SU-DHL-6 (cell line): ENCODE results near the gene SNAPIN.

ENCODE experiments used
- EZH2phosphoT487 ChIP-seq: fragments of 200-600 bp; sonication (generic), shearing (Covaris generic); conservative IDR thresholded peaks from 2 replicates; pipeline ENCODE4 v1.6.1; 2018; ENCODE audit warnings: mild to moderate bottlenecking, antibody characterized with exemption, low read length, moderate library complexity, mixed read lengths
- TF ChIP-seq, protein P1 (sequence below): fragments of 200-600 bp; sonication (generic); IDR thresholded peaks from one replicate; pipeline ENCODE4 v1.5.1; 2017; ENCODE audit warnings: antibody characterized with exemption, mild to moderate bottlenecking, low read length, moderate library complexity; ENCODE audit not compliant: insufficient read depth, poor library complexity, severe bottlenecking

DNA sequence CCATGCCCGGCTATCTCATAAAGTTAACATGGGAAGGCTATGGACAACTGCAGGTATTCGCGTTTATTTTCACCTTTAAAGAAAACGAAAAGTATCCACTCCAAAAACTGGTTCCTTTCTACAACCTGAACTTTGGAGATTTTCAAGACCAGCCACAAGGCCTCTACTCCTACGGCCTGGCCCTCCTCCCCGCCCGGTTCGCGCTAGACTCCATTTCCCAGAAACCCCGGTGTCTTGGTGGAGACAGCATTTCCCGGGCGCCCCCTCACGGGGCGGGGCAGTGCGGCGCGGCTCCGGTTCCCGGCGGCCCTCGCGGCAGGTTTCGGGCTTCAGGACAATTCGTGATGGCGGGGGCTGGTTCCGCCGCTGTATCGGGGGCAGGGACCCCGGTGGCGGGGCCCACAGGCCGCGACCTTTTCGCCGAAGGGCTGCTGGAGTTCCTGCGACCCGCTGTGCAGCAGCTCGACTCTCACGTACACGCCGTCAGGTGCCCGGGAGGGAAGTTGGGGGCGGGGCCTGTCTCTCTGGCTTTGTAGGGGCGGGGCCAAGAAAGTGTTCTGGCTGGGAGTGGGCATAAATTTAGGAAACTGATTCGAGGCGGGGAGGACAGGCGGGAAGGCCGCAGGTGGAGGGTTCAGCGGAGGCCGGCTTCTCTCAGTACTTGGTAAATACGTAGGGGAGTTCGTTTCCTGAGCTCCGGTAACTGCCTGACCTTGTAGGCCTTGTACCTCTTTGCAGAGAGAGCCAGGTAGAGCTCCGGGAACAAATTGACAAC is at the start of gene SNAPIN:
- TF ChIP-seq, protein P1, sequence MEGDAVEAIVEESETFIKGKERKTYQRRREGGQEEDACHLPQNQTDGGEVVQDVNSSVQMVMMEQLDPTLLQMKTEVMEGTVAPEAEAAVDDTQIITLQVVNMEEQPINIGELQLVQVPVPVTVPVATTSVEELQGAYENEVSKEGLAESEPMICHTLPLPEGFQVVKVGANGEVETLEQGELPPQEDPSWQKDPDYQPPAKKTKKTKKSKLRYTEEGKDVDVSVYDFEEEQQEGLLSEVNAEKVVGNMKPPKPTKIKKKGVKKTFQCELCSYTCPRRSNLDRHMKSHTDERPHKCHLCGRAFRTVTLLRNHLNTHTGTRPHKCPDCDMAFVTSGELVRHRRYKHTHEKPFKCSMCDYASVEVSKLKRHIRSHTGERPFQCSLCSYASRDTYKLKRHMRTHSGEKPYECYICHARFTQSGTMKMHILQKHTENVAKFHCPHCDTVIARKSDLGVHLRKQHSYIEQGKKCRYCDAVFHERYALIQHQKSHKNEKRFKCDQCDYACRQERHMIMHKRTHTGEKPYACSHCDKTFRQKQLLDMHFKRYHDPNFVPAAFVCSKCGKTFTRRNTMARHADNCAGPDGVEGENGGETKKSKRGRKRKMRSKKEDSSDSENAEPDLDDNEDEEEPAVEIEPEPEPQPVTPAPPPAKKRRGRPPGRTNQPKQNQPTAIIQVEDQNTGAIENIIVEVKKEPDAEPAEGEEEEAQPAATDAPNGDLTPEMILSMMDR = no peak
- TF ChIP-seq EZH2phosphoT487 = no peak
